NCI-H526 (cell line): Measurements from ENCODE around the gene GP1BB.
"Not testable (repeated sequence)": the region's sequence is repeated elsewhere in the genome, so short reads cannot be mapped to it uniquely, and the experiment has no call there.

Source experiments
- DNase-seq, 2 experiments: peaks; one replicate each; lab custom pipeline; 2025; lab: John Stamatoyannopoulos, UW

GP1BB gene

DNA sequence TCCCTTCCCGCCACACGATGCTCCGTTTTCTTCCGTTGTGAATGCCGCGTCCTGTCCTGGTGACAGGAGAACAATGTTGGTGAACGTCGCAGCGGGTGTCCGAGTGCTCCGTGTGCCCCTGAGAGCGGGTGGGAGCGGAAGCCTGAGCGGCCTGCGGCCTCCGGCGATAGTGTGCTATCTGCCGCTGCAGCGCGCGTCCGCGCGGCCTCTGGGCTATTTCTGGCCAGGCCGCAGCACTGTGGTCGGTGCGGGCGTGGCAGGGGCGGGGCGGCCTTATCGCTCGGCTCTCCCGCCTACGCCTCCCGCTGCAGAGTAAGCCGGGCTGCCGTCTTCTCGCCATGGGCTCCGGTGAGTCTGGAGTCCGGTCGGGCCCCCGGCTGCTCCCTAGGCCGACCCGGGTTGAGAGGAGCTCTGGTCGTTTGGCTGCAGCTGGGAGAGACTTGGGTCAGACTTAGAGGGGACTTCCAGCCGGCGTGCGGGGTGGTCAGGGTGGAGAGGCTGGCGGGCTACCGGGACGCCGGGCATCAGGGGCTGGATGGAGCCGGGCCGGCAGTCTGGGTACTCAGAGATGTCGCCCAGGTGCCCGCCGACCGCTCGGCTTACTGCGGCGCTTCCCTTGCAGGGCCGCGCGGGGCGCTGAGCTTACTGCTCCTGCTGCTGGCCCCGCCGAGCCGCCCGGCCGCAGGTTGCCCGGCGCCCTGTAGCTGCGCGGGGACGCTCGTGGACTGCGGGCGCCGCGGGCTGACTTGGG, at the start of gene GP1BB:
Gene GP1BB, plus strand, starts transcription at position 308 of the 751 bp plus-strand sequence. Its CDS starts 31 bp downstream, at position 339.
- peak in 1 of 2 experiments; percentile 73 for DNase-seq

- no peak for DNase-seq
These were observed 49.7 kb upstream of the GP1BB start for GRCh38 chr22:19673660-19674059.

GRCh38 chr22:19674129-19674928, 49.0 kb upstream of the GP1BB start:
- no peak for DNase-seq

DNA sequence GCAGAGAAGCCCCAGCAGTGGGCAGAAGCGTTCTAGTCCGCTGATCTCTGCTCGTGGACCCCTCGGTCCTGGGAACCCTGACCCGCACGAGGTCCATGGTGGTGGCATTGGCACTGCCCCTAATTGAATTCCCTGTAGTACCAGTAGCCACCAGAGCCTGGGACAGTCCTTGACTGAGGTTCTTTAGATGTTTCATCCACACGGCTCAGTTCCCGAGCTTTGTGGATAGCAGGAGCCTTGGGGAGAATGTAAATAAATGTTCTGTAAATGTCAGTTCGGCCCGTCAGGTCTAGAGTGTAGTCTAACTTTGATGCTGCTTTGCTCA, 48.4 kb upstream of the GP1BB start:
- DNase-seq = no peak

DNA sequence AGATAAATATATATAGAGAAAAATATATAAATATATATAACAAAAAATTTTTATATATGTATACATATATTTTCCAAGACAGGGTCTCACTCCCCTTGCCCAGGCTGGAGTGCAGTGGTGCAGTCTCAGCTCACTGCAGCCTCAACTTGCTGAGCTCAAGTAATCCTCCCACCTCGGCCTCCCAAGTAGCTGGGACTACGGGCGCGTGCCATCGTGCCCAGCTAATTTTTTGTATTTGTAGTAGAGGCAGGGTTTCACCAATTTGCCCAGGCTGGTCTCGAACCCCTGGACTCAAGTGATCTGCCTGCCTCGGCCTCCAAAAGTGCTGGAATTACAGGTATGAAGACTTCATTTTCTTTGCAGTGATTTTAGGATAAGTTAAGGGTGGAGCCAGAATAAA, 47.9 kb upstream of the GP1BB start:
- no peak for DNase-seq

DNA sequence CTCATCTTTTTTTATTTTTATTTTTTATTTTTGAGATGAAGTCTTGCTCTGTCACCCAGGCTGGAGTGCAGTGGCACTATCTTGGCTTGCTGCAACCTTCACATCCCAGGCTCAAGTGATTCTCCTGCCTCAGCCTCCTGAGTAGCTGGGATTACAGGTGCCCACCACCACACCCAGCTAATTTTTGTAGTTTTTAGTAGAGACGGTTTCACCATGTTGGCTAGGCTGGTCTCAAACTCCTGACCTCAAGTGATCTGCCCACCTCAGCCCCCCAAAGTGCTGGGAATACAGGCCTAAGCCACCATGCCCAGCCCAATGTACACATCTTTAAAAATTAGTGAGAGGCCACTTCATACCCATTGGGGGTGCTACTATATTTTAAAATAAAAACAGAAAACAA, 46.9 kb upstream of the GP1BB start:
- not testable (repeated sequence) for DNase-seq

GRCh38 chr22:19678949-19679521, 44.3 kb upstream of the GP1BB start:
- no peak for DNase-seq

GRCh38 chr22:19679522-19680101, 43.7 kb upstream of the GP1BB start:
- peak in 1 of 2 experiments; percentile 29 for DNase-seq

- DNase-seq = no peak
These were observed 43.0 kb upstream of the GP1BB start for GRCh38 chr22:19680287-19680881.

- no peak for DNase-seq
These were observed 42.2 kb upstream of the GP1BB start for GRCh38 chr22:19680911-19681862.

DNA sequence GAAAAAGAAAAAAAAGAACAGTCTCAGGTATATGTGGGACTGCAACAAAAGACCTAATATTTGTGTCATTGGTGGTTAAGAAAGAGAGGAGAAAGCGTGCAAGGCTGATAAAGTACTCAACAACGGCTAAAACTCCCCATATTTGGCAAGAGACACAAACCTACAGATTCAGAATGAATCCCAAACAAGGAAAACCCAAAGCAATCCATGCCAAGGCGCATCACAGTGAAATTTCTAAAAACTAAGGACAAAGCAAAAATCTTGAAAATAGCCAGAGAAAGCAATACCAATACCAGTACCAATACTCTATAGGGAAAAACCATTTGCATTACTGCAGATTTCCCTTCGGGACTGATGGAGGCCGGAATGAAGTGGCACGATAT, 41.5 kb upstream of the GP1BB start:
- DNase-seq = no peak

- DNase-seq = no peak
These were observed 36.4 kb upstream of the GP1BB start for GRCh38 chr22:19686946-19687345.

DNA sequence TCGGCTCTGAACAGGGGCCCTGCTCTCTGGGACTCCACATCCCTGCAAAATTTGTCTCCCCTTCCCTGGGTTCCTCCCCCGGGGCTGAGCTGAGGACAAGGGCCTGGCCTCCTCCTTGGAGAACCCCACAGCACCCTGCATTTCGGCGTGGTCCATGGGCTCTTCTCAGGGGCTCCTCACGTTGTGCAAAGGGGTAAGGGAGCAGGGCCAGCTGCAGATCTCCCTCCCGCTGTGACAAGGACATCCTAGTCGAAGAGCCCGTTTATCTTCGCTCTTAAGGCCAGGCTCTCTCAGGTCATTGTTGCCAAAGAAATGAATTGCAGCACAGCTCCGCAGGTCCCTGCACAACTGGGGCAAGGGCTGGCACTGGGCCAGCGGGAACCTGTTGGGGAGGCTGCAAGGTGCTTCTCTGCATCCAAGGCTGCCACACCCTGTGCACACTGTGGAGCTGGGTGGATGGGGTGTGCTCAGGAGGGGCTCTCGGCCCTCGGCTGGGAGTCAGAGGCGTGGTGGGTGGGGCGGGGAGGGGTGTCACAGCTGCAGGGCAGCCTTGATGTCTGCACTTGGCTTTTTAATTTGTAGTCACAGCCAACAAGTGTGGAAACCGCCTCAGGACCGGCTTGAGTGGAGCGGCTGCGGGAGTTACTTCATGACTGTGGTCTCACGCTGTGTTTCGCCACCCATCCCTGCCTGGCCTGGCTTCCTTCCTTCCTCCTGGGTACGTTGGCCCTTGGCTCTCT, 35.6 kb upstream of the GP1BB start:
- peak in 1 of 2 experiments; percentile 18 for DNase-seq

DNA sequence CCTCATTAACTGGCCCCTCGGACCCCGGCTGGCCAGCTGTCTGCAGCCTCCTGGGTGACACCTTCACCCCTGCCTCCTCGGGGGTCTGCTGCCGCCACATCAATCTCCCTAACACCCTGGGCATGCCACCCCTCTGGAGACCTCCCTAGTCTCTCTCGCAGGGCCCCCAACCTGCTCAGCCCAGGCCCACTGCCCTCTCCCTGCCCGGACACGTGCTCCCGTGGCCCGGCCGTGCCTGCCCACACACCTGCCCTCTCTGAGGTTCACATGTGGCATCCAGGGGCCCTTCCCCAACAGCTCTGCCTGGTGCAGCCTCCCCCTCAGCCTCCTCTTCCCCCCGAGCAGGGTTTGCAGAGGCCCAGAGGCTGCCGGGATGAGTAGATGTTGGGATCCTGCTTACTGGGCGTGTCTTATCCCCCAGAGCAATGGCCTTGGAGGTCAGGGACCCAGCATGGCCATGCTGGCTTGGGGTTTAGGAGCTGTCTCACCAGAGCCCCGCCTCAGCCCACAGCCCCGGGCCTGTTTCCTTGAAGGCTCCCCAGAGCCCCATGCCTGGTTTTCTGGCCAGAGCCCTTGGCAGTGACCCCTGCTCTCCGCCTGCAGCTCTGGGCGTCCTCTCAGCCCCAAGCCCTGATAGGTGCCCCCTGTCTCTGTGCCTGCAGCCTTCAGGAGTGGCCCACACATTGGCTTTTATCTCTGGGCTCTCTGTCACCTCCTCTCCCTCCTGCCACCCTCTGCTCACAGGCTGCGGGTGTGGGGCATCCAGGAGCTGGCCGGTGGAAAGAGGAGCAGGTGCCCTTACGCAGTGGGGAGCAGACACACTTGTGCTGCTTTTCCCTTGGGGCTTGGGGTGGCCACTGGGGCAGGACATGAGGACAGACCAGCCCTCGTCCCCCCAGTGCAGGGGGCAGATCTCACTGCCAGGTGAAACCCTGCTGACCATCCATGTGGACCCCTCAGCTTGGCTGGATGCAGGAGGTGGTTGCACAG, 34.7 kb upstream of the GP1BB start:
- DNase-seq = no peak

DNA sequence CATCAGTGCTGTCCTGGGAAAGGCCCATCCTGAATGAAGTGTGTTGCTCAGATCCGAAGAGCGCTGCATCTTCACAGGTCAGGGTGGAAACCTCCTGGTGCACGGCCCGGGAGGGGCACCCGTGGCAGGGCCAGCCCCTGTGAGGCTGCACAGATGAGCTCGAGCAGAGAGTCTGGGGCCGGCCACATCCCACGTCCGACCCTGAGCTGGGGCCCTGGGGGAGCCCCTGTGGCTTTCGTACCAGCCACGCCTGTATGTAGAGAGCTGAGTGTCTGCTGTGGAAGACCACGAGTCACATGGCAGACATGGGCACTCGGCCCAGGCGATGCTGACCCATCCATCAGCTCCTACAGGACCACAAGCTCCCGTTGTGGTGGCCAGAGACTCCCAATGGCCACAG, 33.9 kb upstream of the GP1BB start:
- no peak for DNase-seq

GRCh38 chr22:19691007-19691720, 32.2 kb upstream of the GP1BB start:
- no peak for DNase-seq

DNA sequence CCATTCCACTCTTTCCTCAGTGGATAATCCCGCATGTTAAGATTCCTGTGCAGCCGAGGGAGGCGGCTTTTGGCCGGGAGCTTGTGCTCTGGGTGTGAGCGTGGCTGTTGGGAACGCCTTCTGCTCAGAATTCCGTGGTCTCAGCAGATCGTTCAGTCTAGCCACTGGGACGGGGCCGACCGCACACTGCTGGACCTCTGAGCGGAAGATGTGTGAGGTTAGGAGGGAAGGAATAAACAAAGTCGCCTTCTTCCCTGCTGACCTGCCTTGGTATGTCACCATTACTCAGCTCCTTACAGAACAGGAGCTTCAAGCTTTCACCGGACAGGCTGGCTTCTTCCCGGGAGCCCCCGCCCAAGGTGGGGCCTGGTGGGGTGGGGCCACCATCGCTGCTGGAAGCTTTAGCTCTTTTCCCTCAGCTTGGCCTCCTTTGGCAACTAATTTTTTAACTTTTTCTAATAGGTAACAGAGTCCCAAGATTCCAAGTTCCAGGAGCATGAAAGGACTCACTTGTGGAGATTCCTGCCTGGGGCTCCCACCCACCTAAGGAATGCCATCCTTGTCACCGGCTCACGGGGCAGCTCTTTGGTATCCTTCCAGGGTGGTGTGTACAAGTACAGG, 31.5 kb upstream of the GP1BB start:
- DNase-seq = no peak

DNA sequence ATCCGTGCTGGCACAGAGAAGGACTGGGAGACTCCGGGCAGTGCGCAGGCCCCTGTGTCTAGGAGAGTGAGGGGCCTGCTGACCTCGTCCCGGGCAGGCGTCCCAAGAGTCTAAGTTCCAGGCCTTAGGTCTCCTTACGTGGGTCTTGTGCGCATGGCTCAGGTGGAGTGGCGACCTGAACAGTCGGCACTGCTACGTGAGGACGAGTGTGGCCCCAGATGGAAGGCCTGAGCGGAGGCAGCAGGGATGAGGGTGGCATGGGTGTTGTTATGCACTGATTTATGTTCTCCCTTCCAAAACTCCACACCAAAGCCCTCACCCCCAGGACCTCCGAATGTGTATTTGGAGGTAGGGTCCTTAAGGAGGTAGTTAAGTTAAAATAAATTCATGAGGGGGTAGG, 29.8 kb upstream of the GP1BB start:
- DNase-seq = no peak
